ENCODE data around the gene LCA5L.

Gene LCA5L

DNA sequence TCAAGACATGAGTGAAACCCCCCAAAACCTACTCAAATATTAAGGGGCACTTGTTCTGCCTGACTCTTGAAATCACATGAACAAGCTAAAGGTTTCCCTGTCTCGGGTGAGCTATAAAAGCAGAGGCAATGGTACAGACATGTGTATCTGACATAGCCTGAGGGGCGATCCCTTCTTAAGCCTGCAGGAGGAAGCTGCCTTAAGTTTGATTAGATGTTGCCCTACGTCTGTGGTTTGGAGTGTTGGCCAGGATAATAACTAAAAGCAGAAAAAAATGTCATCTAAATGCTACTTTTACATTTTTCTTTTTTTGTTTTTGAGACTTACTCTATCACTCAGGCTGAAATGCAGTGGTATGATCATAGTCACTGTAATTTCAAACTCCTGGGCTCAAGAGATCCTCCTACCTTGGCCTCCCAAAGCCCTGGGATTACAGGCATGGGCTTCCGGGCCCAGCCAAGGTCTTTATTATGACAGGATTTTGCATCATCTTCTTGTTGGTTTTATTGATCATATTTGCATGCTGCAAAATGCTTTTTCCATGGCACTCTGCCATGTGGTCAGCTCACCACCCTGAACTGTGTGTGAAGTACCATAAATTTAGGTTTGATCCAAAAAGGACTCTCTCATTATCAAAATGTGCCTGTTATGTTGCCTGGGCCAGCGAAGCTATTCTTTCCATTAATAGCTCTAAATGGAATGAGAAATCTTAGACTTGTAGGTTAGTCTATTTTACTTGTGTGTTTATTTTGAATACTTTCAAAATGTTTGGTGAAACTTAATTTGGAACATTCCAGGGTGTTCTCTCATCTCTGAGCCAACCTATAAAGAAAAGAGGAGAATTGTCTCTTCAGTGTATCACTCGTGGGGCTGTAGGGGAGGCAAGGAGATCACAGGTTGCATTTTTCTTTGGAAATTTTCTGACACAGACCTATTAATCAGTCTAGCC lies 81.7 kb downstream of the LCA5L start:
- no peak for DNase-seq (ENCODE audit: low spot score)
- TF ChIP-seq, protein P1, sequence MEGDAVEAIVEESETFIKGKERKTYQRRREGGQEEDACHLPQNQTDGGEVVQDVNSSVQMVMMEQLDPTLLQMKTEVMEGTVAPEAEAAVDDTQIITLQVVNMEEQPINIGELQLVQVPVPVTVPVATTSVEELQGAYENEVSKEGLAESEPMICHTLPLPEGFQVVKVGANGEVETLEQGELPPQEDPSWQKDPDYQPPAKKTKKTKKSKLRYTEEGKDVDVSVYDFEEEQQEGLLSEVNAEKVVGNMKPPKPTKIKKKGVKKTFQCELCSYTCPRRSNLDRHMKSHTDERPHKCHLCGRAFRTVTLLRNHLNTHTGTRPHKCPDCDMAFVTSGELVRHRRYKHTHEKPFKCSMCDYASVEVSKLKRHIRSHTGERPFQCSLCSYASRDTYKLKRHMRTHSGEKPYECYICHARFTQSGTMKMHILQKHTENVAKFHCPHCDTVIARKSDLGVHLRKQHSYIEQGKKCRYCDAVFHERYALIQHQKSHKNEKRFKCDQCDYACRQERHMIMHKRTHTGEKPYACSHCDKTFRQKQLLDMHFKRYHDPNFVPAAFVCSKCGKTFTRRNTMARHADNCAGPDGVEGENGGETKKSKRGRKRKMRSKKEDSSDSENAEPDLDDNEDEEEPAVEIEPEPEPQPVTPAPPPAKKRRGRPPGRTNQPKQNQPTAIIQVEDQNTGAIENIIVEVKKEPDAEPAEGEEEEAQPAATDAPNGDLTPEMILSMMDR (IDR thresholded peaks at IDR 0.05; ENCODE audit: borderline replicate concordance, control extremely low read depth, extremely low read depth, insufficient read depth, missing control alignments), result no peak
- in situ Hi-C loops (cut with MboI; ENCODE audit: low sequenced_read_pairs, unreplicated experiment), result no loop called here

- TF ChIP-seq, protein P1 (IDR thresholded peaks at IDR 0.05; ENCODE audit: borderline replicate concordance, control extremely low read depth, extremely low read depth, insufficient read depth, missing control alignments), result no peak
- in situ Hi-C loops (cut with MboI; ENCODE audit: low sequenced_read_pairs, unreplicated experiment), result no loop called here
- DNase-seq (ENCODE audit: low spot score), result no peak
Observed at GRCh38 chr21:39362733-39363132, 82.8 kb downstream of the LCA5L start.

GRCh38 chr21:39359382-39359781 lies 86.2 kb downstream of the LCA5L start:
- in situ Hi-C loops (cut with MboI; ENCODE audit: low sequenced_read_pairs, unreplicated experiment), result no loop called here
- TF ChIP-seq, protein P1 (IDR thresholded peaks at IDR 0.05; ENCODE audit: borderline replicate concordance, control extremely low read depth, extremely low read depth, insufficient read depth, missing control alignments), result no peak
- no peak for DNase-seq (ENCODE audit: low spot score)
